WTC11 (cell line): ENCODE measurements around the gene GPR176. TPM values are rescaled to one million over a fixed set of nuclear protein-coding genes. Genes with fewer than 3 reads are reported as not detected.

Experiments used
- ATAC-seq: fragments of 200-7000 bp; cut with Tn5 transposase; 2 replicates; pipeline ENCODE4 v1.10.0; 2021; ENCODE audit warnings: mild to moderate bottlenecking, moderate library complexity
- CTCF ChIA-PET: fragments of 300-600 bp; sonication (Branson Sonifier 250); formaldehyde crosslinking; loops from one replicate; lab custom pipeline; 2021; ENCODE audit warnings: antibody characterized with exemption; lab: Charles Lee
- POLR2A ChIA-PET: fragments of 350-600 bp; sonication (Branson Sonifier 250); formaldehyde crosslinking; loops from one replicate; lab custom pipeline; 2021; ENCODE audit warnings: antibody characterized with exemption; lab: Charles Lee
- DNase-seq: peaks from one replicate; pipeline ENCODE4 v3.0.0; 2021; ENCODE audit warnings: low spot score
- H3K27ac Mint-ChIP-seq: 2 replicates; pipeline ENCODE4 v1.8.0; 2021; ENCODE audit warnings: mixed read lengths
- H3K27me3 Mint-ChIP-seq: 2 replicates; pipeline ENCODE4 v1.8.0; 2021; ENCODE audit warnings: low read depth, mild to moderate bottlenecking, moderate library complexity, mixed read lengths
- H3K36me3 Mint-ChIP-seq: 2 replicates; pipeline ENCODE4 v1.8.0; 2021; ENCODE audit warnings: mixed read lengths
- H3K4me1 Mint-ChIP-seq: 2 replicates; pipeline ENCODE4 v1.8.0; 2022; ENCODE audit warnings: mixed read lengths
- H3K4me3 Mint-ChIP-seq: 2 replicates; pipeline ENCODE4 v1.8.0; 2021; ENCODE audit warnings: mild to moderate bottlenecking, moderate library complexity, mixed read lengths
- H3K9me3 Mint-ChIP-seq: 2 replicates; pipeline ENCODE4 v1.8.0; 2021; ENCODE audit warnings: mixed read lengths
- CREB1 ChIP-seq: sonication (generic); formaldehyde crosslinking; IDR thresholded peaks from 2 replicates; pipeline ENCODE4 v1.8.0; 2023; ENCODE audit warnings: mild to moderate bottlenecking, missing genetic modification reagents
- ELF4 ChIP-seq: sonication (generic); formaldehyde crosslinking; IDR thresholded peaks from 2 replicates; pipeline ENCODE4 v1.8.1; 2022; ENCODE audit warnings: low read depth, mild to moderate bottlenecking, moderate library complexity, missing genetic modification reagents
- ESRRA ChIP-seq: sonication (generic); formaldehyde crosslinking; IDR thresholded peaks from 2 replicates; pipeline ENCODE4 v1.8.1; 2022; ENCODE audit warnings: mild to moderate bottlenecking, missing genetic modification reagents, borderline replicate concordance
- FOXJ3 ChIP-seq: sonication (generic); formaldehyde crosslinking; IDR thresholded peaks from 2 replicates; pipeline ENCODE4 v1.9.0; 2021; ENCODE audit warnings: missing genetic modification reagents, mild to moderate bottlenecking, borderline replicate concordance
- FOXP1 ChIP-seq: sonication (generic); formaldehyde crosslinking; IDR thresholded peaks from 2 replicates; pipeline ENCODE4 v1.8.0; 2022; ENCODE audit warnings: missing genetic modification reagents, mild to moderate bottlenecking, moderate library complexity, borderline replicate concordance
- GABPB1 ChIP-seq: sonication (generic); formaldehyde crosslinking; IDR thresholded peaks from 2 replicates; pipeline ENCODE4 v1.8.1; 2023; ENCODE audit warnings: mild to moderate bottlenecking, missing genetic modification reagents
- GTF2I ChIP-seq: fragments of 250-450 bp; sonication (Bioruptor Pico); conservative IDR thresholded peaks from 2 replicates; pipeline ENCODE4 v1.4.0; 2021; ENCODE audit warnings: mild to moderate bottlenecking
- JAZF1 ChIP-seq: fragments of 250-450 bp; sonication (Bioruptor Pico); IDR thresholded peaks from 2 replicates; pipeline ENCODE4 v1.9.0; 2021; ENCODE audit warnings: moderate library complexity, mild to moderate bottlenecking, inconsistent platforms
- MYBL2 ChIP-seq: sonication (generic); formaldehyde crosslinking; IDR thresholded peaks from 2 replicates; pipeline ENCODE4 v1.8.1; 2023; ENCODE audit warnings: mild to moderate bottlenecking, moderate library complexity, missing genetic modification reagents
- NFATC4 ChIP-seq: fragments of 250-450 bp; sonication (Bioruptor Pico); IDR thresholded peaks from 2 replicates; pipeline ENCODE4 v1.9.0; 2021; ENCODE audit warnings: mild to moderate bottlenecking
- NFYB ChIP-seq: sonication (generic); formaldehyde crosslinking; conservative IDR thresholded peaks from 2 replicates; pipeline ENCODE4 v1.8.0; 2022; ENCODE audit warnings: low read depth, missing genetic modification reagents
- NR1H2 ChIP-seq: sonication (generic); formaldehyde crosslinking; IDR thresholded peaks from 2 replicates; pipeline ENCODE4 v1.9.0; 2021; ENCODE audit warnings: mild to moderate bottlenecking, moderate library complexity, missing genetic modification reagents
- NR2C2 ChIP-seq: sonication (generic); formaldehyde crosslinking; IDR thresholded peaks from 2 replicates; pipeline ENCODE4 v1.8.0; 2022; ENCODE audit warnings: mild to moderate bottlenecking, missing genetic modification reagents
- PRRX2 ChIP-seq: fragments of 250-450 bp; sonication (Bioruptor Pico); IDR thresholded peaks from 2 replicates; pipeline ENCODE4 v1.8.0; 2021; ENCODE audit warnings: mild to moderate bottlenecking
- SMAD3 ChIP-seq: sonication (generic); formaldehyde crosslinking; IDR thresholded peaks from 2 replicates; pipeline ENCODE4 v1.8.0; 2022; ENCODE audit warnings: missing genetic modification reagents, mild to moderate bottlenecking, borderline replicate concordance
- TCF7 ChIP-seq: sonication (generic); formaldehyde crosslinking; IDR thresholded peaks from 2 replicates; pipeline ENCODE4 v1.8.0; 2022; ENCODE audit warnings: mild to moderate bottlenecking, low read depth, missing genetic modification reagents, moderate library complexity
- ZNF219 ChIP-seq: sonication (generic); formaldehyde crosslinking; IDR thresholded peaks from 2 replicates; pipeline ENCODE4 v1.8.0; 2023; ENCODE audit warnings: missing genetic modification reagents, mild to moderate bottlenecking, borderline replicate concordance
- ZNF416 ChIP-seq: fragments of 250-450 bp; sonication (Bioruptor Pico); IDR thresholded peaks from 2 replicates; pipeline ENCODE4 v1.9.0; 2021; ENCODE audit warnings: mild to moderate bottlenecking, inconsistent platforms
- total RNA-seq: library from RNA; stranded (reverse); gene quantifications from 3 replicates; pipeline ENCODE4 v1.2.3, GENCODE V29; 2021
- TF ChIP-seq, protein P1 (sequence below): sonication (generic); formaldehyde crosslinking; IDR thresholded peaks from 2 replicates; pipeline ENCODE4 v1.8.1; 2023; ENCODE audit warnings: mild to moderate bottlenecking, missing genetic modification reagents, moderate library complexity
- TF ChIP-seq, protein P2 (sequence below): fragments of 250-450 bp; sonication (Bioruptor Pico); IDR thresholded peaks from 2 replicates; pipeline ENCODE4 v1.8.0; 2021; ENCODE audit warnings: mild to moderate bottlenecking
- TF ChIP-seq, protein P3 (sequence below): sonication (generic); formaldehyde crosslinking; IDR thresholded peaks from 2 replicates; pipeline ENCODE4 v1.8.0; 2022; ENCODE audit warnings: mild to moderate bottlenecking, missing genetic modification reagents
- TF ChIP-seq, protein P4 (sequence below): fragments of 250-450 bp; sonication (Bioruptor Pico); conservative IDR thresholded peaks from 2 replicates; pipeline ENCODE4 v1.9.0; 2021; ENCODE audit warnings: mild to moderate bottlenecking
- TF ChIP-seq, protein P5 (sequence below): sonication (generic); formaldehyde crosslinking; IDR thresholded peaks from 2 replicates; pipeline ENCODE4 v1.8.0; 2022; ENCODE audit warnings: mild to moderate bottlenecking, missing genetic modification reagents
- TF ChIP-seq, protein P6 (sequence below): sonication (generic); formaldehyde crosslinking; IDR thresholded peaks from 2 replicates; pipeline ENCODE4 v1.8.0; 2022; ENCODE audit warnings: mild to moderate bottlenecking, missing genetic modification reagents

Gene GPR176
- total RNA-seq, 1 experiment from 2014 or later, result 117 TPM

DNA sequence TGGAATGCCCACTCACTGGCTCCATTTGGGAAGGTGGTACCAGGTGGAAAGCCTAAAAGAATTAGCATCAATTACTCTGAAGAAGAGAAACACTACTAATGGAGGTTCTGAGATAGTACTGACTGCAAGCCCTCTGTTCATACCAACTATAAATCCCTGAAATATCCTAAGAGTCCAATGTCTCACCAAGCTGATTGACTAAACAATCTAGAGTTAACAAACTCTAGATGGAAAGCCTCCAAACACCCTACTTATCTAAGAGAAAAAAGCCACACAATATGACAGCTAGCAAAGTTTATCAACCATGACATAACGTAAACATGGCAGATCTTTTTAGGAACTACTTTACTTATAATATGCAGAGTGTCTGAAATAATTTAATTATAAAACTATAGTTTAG is 59.2 kb downstream of the GPR176 start:
- no peak for DNase-seq
- H3K4me3 Mint-ChIP-seq, result no peak overlapping the region
- peaks cover 49% of the 10 kb centered on the region for H3K4me1 Mint-ChIP-seq
- H3K27ac Mint-ChIP-seq, result peak overlapping the region; percentile 83
- ATAC-seq, result no peak
- no peak for TF ChIP-seq GTF2I
- TF ChIP-seq NR2C2 (CRISPR knock-in tag), result no peak
- no peak for TF ChIP-seq FOXJ3 (CRISPR knock-in tag)
- TF ChIP-seq FOXP1 (CRISPR knock-in tag), result no peak
- TF ChIP-seq, protein P1, sequence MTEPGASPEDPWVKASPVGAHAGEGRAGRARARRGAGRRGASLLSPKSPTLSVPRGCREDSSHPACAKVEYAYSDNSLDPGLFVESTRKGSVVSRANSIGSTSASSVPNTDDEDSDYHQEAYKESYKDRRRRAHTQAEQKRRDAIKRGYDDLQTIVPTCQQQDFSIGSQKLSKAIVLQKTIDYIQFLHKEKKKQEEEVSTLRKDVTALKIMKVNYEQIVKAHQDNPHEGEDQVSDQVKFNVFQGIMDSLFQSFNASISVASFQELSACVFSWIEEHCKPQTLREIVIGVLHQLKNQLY (CRISPR knock-in tag), result no peak
- TF ChIP-seq SMAD3, result no peak
- TF ChIP-seq, protein P2, sequence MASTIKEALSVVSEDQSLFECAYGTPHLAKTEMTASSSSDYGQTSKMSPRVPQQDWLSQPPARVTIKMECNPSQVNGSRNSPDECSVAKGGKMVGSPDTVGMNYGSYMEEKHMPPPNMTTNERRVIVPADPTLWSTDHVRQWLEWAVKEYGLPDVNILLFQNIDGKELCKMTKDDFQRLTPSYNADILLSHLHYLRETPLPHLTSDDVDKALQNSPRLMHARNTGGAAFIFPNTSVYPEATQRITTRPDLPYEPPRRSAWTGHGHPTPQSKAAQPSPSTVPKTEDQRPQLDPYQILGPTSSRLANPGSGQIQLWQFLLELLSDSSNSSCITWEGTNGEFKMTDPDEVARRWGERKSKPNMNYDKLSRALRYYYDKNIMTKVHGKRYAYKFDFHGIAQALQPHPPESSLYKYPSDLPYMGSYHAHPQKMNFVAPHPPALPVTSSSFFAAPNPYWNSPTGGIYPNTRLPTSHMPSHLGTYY (CRISPR knock-in tag), result no peak
- no peak for TF ChIP-seq JAZF1
- no peak for TF ChIP-seq NFYB (CRISPR knock-in tag)
- TF ChIP-seq ESRRA, result no peak
- TF ChIP-seq GABPB1 (CRISPR knock-in tag), result no peak
- TF ChIP-seq ZNF219, result no peak
- TF ChIP-seq, protein P3, sequence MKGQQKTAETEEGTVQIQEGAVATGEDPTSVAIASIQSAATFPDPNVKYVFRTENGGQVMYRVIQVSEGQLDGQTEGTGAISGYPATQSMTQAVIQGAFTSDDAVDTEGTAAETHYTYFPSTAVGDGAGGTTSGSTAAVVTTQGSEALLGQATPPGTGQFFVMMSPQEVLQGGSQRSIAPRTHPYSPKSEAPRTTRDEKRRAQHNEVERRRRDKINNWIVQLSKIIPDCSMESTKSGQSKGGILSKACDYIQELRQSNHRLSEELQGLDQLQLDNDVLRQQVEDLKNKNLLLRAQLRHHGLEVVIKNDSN, result no peak
- no peak for TF ChIP-seq TCF7
- TF ChIP-seq, protein P4, sequence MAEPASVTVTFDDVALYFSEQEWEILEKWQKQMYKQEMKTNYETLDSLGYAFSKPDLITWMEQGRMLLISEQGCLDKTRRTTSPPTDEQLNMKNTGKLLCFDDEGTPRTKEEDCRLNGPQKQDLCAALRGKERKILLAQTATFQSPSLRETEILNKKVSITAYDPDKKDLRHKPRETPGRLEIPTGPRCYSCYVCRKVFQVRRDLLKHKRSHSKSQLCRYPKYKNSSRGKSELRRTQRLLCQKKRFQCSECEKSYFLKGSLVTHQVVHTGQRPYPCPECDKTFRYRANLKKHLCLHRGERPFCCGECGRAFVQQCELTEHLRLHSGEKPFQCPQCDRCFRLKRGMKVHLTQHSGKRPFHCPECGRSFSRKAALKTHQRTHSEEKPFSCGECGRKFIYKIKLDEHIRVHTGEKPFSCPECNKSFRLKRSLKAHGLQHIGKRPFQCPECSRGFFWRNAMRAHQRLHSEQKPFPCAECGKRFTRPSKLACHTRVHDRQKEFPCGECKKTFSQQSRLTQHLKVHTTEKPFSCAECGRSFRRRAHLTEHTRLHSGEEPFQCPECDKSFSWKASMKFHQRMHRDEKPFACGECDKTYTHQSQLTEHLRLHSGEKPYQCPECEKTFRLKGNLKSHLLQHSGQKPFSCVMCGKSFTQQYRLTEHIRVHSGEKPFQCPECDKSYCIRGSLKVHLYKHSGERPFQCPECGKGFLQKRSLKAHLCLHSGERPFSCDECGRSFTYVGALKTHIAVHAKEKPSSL (CRISPR knock-in tag), result no peak
- TF ChIP-seq, protein P5, sequence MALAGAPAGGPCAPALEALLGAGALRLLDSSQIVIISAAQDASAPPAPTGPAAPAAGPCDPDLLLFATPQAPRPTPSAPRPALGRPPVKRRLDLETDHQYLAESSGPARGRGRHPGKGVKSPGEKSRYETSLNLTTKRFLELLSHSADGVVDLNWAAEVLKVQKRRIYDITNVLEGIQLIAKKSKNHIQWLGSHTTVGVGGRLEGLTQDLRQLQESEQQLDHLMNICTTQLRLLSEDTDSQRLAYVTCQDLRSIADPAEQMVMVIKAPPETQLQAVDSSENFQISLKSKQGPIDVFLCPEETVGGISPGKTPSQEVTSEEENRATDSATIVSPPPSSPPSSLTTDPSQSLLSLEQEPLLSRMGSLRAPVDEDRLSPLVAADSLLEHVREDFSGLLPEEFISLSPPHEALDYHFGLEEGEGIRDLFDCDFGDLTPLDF (CRISPR knock-in tag), result no peak
- TF ChIP-seq ZNF416, result no peak
- no peak for TF ChIP-seq MYBL2 (CRISPR knock-in tag)
- no peak for TF ChIP-seq PRRX2 (CRISPR knock-in tag)
- TF ChIP-seq, all 79 proteins: peak for 0
- Mint-ChIP-seq H3K9me3 (peaks cover 13% of the 10 kb centered on the region), H3K27me3 (no peaks in the 10 kb centered on the region), H3K36me3 (peaks cover 31% of the 10 kb centered on the region)
- ChIA-PET CTCF (interaction anchor here (1.0 kb wide), 1 partner anchor 35 kb away, joined by 3 read pairs; no protein-coding TSS in a partner anchor), POLR2A (no interaction called here)

DNA sequence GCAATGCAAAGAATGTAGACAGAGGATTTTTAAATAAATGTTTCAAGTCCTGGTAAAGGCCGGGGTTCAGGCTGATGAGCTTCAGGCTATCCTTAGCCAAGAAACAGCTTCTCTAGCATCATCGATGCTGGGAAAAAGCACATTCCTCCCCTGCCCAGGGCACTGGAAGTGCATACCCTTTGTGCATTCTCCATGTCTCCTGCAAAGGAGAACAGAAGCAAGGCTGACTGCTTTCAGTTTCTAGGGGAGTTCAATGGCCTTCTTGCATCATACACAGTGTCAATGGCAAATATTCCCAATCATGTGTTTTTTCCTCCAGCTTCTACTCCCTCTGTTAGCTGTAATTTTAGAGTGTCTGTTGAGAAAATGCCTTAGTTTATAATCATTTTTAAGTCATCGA is 59.9 kb downstream of the GPR176 start:
- ChIA-PET CTCF (interaction anchor here (1.0 to 1.5 kb wide), 3 partner anchors 28 to 74 kb away, joined by 3 to 5 read pairs (median 3); partner anchors contain the start of gene EIF2AK4), POLR2A (no interaction called here)
- no peaks in the 10 kb centered on the region for H3K27me3 Mint-ChIP-seq
- peak; percentile 38 for ATAC-seq
- peak overlapping the region; percentile 83; the same call in 1 of the 2 replicates for H3K27ac Mint-ChIP-seq
- DNase-seq, result no peak
- peaks cover 13% of the 10 kb centered on the region for H3K9me3 Mint-ChIP-seq
- peaks cover 31% of the 10 kb centered on the region for H3K36me3 Mint-ChIP-seq
- TF ChIP-seq NR1H2 (no peak), CREB1 (CRISPR knock-in tag) (no peak), ELF4 (CRISPR knock-in tag) (no peak), NFATC4 (CRISPR knock-in tag) (no peak)
- TF ChIP-seq, protein P6, sequence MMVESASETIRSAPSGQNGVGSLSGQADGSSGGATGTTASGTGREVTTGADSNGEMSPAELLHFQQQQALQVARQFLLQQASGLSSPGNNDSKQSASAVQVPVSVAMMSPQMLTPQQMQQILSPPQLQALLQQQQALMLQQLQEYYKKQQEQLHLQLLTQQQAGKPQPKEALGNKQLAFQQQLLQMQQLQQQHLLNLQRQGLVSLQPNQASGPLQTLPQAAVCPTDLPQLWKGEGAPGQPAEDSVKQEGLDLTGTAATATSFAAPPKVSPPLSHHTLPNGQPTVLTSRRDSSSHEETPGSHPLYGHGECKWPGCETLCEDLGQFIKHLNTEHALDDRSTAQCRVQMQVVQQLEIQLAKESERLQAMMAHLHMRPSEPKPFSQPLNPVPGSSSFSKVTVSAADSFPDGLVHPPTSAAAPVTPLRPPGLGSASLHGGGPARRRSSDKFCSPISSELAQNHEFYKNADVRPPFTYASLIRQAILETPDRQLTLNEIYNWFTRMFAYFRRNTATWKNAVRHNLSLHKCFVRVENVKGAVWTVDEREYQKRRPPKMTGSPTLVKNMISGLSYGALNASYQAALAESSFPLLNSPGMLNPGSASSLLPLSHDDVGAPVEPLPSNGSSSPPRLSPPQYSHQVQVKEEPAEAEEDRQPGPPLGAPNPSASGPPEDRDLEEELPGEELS (CRISPR knock-in tag), result no peak
- TF ChIP-seq, all 79 proteins: peak for 0
- H3K4me1 Mint-ChIP-seq, result peaks cover 51% of the 10 kb centered on the region
- no peak overlapping the region for H3K4me3 Mint-ChIP-seq
